ENCODE data around the gene FAM163B.
"Not testable (repeated sequence)": the region's sequence is repeated elsewhere in the genome, so short reads cannot be mapped to it uniquely, and the experiment has no call there.

The FAM163B gene

GRCh38 chr9:133566817-133567216 lies 42.4 kb downstream of the FAM163B start:
- no peak for DNase-seq (ENCODE audit: low spot score)

GRCh38 chr9:133566382-133566781 lies 42.8 kb downstream of the FAM163B start:
- DNase-seq (ENCODE audit: low spot score) = no peak

GRCh38 chr9:133564451-133565116 lies 44.6 kb downstream of the FAM163B start:
- no peak for DNase-seq (ENCODE audit: low spot score)

- DNase-seq (ENCODE audit: low spot score) = not testable (repeated sequence)
Observed at GRCh38 chr9:133563814-133564213, 45.4 kb downstream of the FAM163B start.

- DNase-seq (ENCODE audit: low spot score) = peak; percentile 44
Observed at GRCh38 chr9:133563291-133563796, 45.8 kb downstream of the FAM163B start.

GRCh38 chr9:133562611-133563290 lies 46.4 kb downstream of the FAM163B start:
- no peak for DNase-seq (ENCODE audit: low spot score)

- no peak for DNase-seq (ENCODE audit: low spot score)
Observed at GRCh38 chr9:133561976-133562554, 47.1 kb downstream of the FAM163B start.

GRCh38 chr9:133560944-133561343 lies 48.2 kb downstream of the FAM163B start:
- DNase-seq (ENCODE audit: low spot score) = no peak

- DNase-seq (ENCODE audit: low spot score) = no peak
Observed at GRCh38 chr9:133560311-133560710, 48.9 kb downstream of the FAM163B start.

- DNase-seq (ENCODE audit: low spot score) = peak; percentile 77
Observed at GRCh38 chr9:133558191-133559126, 50.7 kb downstream of the FAM163B start.

- DNase-seq (ENCODE audit: low spot score) = no peak
Observed at GRCh38 chr9:133557581-133557980, 51.6 kb downstream of the FAM163B start.

- no peak for DNase-seq (ENCODE audit: low spot score)
Observed at GRCh38 chr9:133556354-133556753, 52.8 kb downstream of the FAM163B start.

GRCh38 chr9:133554729-133555128 lies 54.5 kb downstream of the FAM163B start:
- DNase-seq (ENCODE audit: low spot score) = no peak

- DNase-seq (ENCODE audit: low spot score) = no peak
Observed at GRCh38 chr9:133553973-133554713, 55.0 kb downstream of the FAM163B start.

GRCh38 chr9:133553123-133553522 lies 56.1 kb downstream of the FAM163B start:
- DNase-seq (ENCODE audit: low spot score) = no peak

- no peak for DNase-seq (ENCODE audit: low spot score)
Observed at GRCh38 chr9:133552236-133552635, 57.0 kb downstream of the FAM163B start.

- DNase-seq (ENCODE audit: low spot score) = no peak
Observed at GRCh38 chr9:133551446-133551845, 57.7 kb downstream of the FAM163B start.

GRCh38 chr9:133547116-133547515 lies 62.1 kb downstream of the FAM163B start:
- no peak for DNase-seq (ENCODE audit: low spot score)

GRCh38 chr9:133546287-133546680 lies 62.9 kb downstream of the FAM163B start:
- no peak for DNase-seq (ENCODE audit: low spot score)

- no peak for DNase-seq (ENCODE audit: low spot score)
Observed at GRCh38 chr9:133545494-133546286, 63.5 kb downstream of the FAM163B start.
